WTC11 (cell line): ENCODE results near the gene CHEK2. TPM values are rescaled to one million over a fixed set of nuclear protein-coding genes. Genes with fewer than 3 reads are reported as not detected.

Experiments
- ATAC-seq: fragments of 200-7000 bp; cut with Tn5 transposase; 2 replicates; pipeline ENCODE4 v1.10.0; 2021; ENCODE audit warnings: mild to moderate bottlenecking, moderate library complexity
- CTCF ChIA-PET: fragments of 300-600 bp; sonication (Branson Sonifier 250); formaldehyde crosslinking; loops from one replicate; lab custom pipeline; 2021; ENCODE audit warnings: antibody characterized with exemption; lab: Charles Lee
- POLR2A ChIA-PET: fragments of 350-600 bp; sonication (Branson Sonifier 250); formaldehyde crosslinking; loops from one replicate; lab custom pipeline; 2021; ENCODE audit warnings: antibody characterized with exemption; lab: Charles Lee
- DNase-seq: peaks from one replicate; pipeline ENCODE4 v3.0.0; 2021; ENCODE audit warnings: low spot score
- H3K27ac Mint-ChIP-seq: 2 replicates; pipeline ENCODE4 v1.8.0; 2021; ENCODE audit warnings: mixed read lengths
- H3K27me3 Mint-ChIP-seq: 2 replicates; pipeline ENCODE4 v1.8.0; 2021; ENCODE audit warnings: low read depth, mild to moderate bottlenecking, moderate library complexity, mixed read lengths
- H3K36me3 Mint-ChIP-seq: 2 replicates; pipeline ENCODE4 v1.8.0; 2021; ENCODE audit warnings: mixed read lengths
- H3K4me1 Mint-ChIP-seq: 2 replicates; pipeline ENCODE4 v1.8.0; 2022; ENCODE audit warnings: mixed read lengths
- H3K4me3 Mint-ChIP-seq: 2 replicates; pipeline ENCODE4 v1.8.0; 2021; ENCODE audit warnings: mild to moderate bottlenecking, moderate library complexity, mixed read lengths
- H3K9me3 Mint-ChIP-seq: 2 replicates; pipeline ENCODE4 v1.8.0; 2021; ENCODE audit warnings: mixed read lengths
- CBFB ChIP-seq: sonication (generic); formaldehyde crosslinking; IDR thresholded peaks from 2 replicates; pipeline ENCODE4 v1.8.1; 2022; ENCODE audit warnings: mild to moderate bottlenecking, low read depth, missing genetic modification reagents
- CREM ChIP-seq: sonication (generic); formaldehyde crosslinking; IDR thresholded peaks from 2 replicates; pipeline ENCODE4 v1.8.1; 2022; ENCODE audit warnings: mild to moderate bottlenecking, missing genetic modification reagents, moderate library complexity
- FOXK1 ChIP-seq: sonication (generic); formaldehyde crosslinking; IDR thresholded peaks from 2 replicates; pipeline ENCODE4 v1.8.0; 2022; ENCODE audit warnings: mild to moderate bottlenecking, moderate library complexity, missing genetic modification reagents
- FOXP1 ChIP-seq: sonication (generic); formaldehyde crosslinking; IDR thresholded peaks from 2 replicates; pipeline ENCODE4 v1.8.0; 2022; ENCODE audit warnings: missing genetic modification reagents, mild to moderate bottlenecking, moderate library complexity, borderline replicate concordance
- HMGA2 ChIP-seq: fragments of 250-450 bp; sonication (Bioruptor Pico); IDR thresholded peaks from 2 replicates; pipeline ENCODE4 v1.4.0; 2021; ENCODE audit warnings: mild to moderate bottlenecking, moderate library complexity
- IRF2 ChIP-seq: sonication (generic); formaldehyde crosslinking; IDR thresholded peaks from 2 replicates; pipeline ENCODE4 v1.8.0; 2022; ENCODE audit warnings: low read depth, missing genetic modification reagents, borderline replicate concordance
- KAT7 ChIP-seq: sonication (generic); formaldehyde crosslinking; IDR thresholded peaks from 2 replicates; pipeline ENCODE4 v1.8.1; 2023; ENCODE audit warnings: missing genetic modification reagents, mild to moderate bottlenecking, borderline replicate concordance
- MXD4 ChIP-seq: fragments of 250-450 bp; sonication (Bioruptor Pico); IDR thresholded peaks from 2 replicates; pipeline ENCODE4 v1.8.0; 2021; ENCODE audit warnings: mild to moderate bottlenecking, moderate library complexity, borderline replicate concordance
- NR1H2 ChIP-seq: sonication (generic); formaldehyde crosslinking; IDR thresholded peaks from 2 replicates; pipeline ENCODE4 v1.9.0; 2021; ENCODE audit warnings: mild to moderate bottlenecking, moderate library complexity, missing genetic modification reagents
- NR2C2 ChIP-seq: sonication (generic); formaldehyde crosslinking; IDR thresholded peaks from 2 replicates; pipeline ENCODE4 v1.8.0; 2022; ENCODE audit warnings: mild to moderate bottlenecking, missing genetic modification reagents
- NR3C1 ChIP-seq: sonication (generic); formaldehyde crosslinking; conservative IDR thresholded peaks from 2 replicates; pipeline ENCODE4 v1.8.1; 2023; ENCODE audit warnings: low read depth, mild to moderate bottlenecking, missing genetic modification reagents
- OVOL2 ChIP-seq: fragments of 250-450 bp; sonication (Bioruptor Pico); IDR thresholded peaks from 2 replicates; pipeline ENCODE4 v1.9.0; 2021; ENCODE audit warnings: mild to moderate bottlenecking, borderline replicate concordance
- SMAD3 ChIP-seq: sonication (generic); formaldehyde crosslinking; IDR thresholded peaks from 2 replicates; pipeline ENCODE4 v1.8.0; 2022; ENCODE audit warnings: missing genetic modification reagents, mild to moderate bottlenecking, borderline replicate concordance
- USF2 ChIP-seq: sonication (generic); formaldehyde crosslinking; IDR thresholded peaks from 2 replicates; pipeline ENCODE4 v1.8.1; 2023; ENCODE audit warnings: mild to moderate bottlenecking, missing genetic modification reagents, moderate library complexity
- ZMAT4 ChIP-seq: fragments of 250-450 bp; sonication (Bioruptor Pico); IDR thresholded peaks from 2 replicates; pipeline ENCODE4 v1.9.0; 2021; ENCODE audit warnings: mild to moderate bottlenecking
- ZNF138 ChIP-seq: sonication (generic); formaldehyde crosslinking; conservative IDR thresholded peaks from 2 replicates; pipeline ENCODE4 v1.8.1; 2022; ENCODE audit warnings: mild to moderate bottlenecking, moderate library complexity, missing genetic modification reagents
- ZNF232 ChIP-seq: sonication (generic); formaldehyde crosslinking; IDR thresholded peaks from 2 replicates; pipeline ENCODE4 v1.8.0; 2022; ENCODE audit warnings: mild to moderate bottlenecking, missing genetic modification reagents
- ZNF512 ChIP-seq: sonication (generic); formaldehyde crosslinking; IDR thresholded peaks from 2 replicates; pipeline ENCODE4 v1.8.1; 2022; ENCODE audit warnings: missing genetic modification reagents, borderline replicate concordance
- ZSCAN18 ChIP-seq: fragments of 250-450 bp; sonication (Bioruptor Pico); IDR thresholded peaks from 2 replicates; pipeline ENCODE4 v2.1.2; 2022; ENCODE audit warnings: mild to moderate bottlenecking, moderate library complexity
- total RNA-seq: library from RNA; stranded (reverse); gene quantifications from 3 replicates; pipeline ENCODE4 v1.2.3, GENCODE V29; 2021
- TF ChIP-seq, protein P1 (sequence below): sonication (generic); formaldehyde crosslinking; IDR thresholded peaks from 2 replicates; pipeline ENCODE4 v1.8.1; 2023; ENCODE audit warnings: mild to moderate bottlenecking, missing genetic modification reagents
- TF ChIP-seq, protein P2 (sequence below): sonication (generic); formaldehyde crosslinking; IDR thresholded peaks from 2 replicates; pipeline ENCODE4 v1.8.0; 2022; ENCODE audit warnings: missing genetic modification reagents
- TF ChIP-seq, protein P3 (sequence below): sonication (generic); formaldehyde crosslinking; IDR thresholded peaks from 2 replicates; pipeline ENCODE4 v1.8.1; 2023; ENCODE audit warnings: mild to moderate bottlenecking, moderate library complexity, missing genetic modification reagents

The CHEK2 gene
- total RNA-seq, 1 experiment from 2014 or later: 124 TPM

DNA sequence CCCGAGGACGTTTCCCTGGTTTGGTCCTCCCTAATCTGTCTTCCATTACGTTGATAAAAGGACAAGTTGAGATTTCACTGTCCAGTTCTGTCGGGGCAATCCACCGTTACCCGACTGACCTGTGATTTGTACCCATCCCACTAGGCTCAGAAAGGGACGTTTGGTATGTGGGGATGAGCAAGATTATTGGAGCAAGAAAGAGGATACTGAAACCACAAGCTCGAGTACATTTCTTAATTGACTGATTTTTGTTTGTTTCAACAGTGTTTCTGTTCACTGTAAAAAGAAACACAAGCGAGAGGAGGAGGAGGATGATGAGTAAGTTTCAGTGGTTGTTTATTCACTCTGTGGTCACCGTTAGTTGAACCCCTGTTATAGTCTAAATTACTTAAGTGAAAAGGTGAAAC, 31.8 kb upstream of the CHEK2 start (continued):
- no peak for TF ChIP-seq NR3C1 (CRISPR knock-in tag)
- no peak for TF ChIP-seq ZSCAN18 (CRISPR knock-in tag)
- TF ChIP-seq KAT7: no peak

- CTCF ChIA-PET: interaction anchor here (0.6 to 1.3 kb wide), 6 partner anchors 12 to 520 kb away, joined by 3 to 4 read pairs (median 3); partner anchors contain the start of gene CHEK2
- TF ChIP-seq, protein P1, sequence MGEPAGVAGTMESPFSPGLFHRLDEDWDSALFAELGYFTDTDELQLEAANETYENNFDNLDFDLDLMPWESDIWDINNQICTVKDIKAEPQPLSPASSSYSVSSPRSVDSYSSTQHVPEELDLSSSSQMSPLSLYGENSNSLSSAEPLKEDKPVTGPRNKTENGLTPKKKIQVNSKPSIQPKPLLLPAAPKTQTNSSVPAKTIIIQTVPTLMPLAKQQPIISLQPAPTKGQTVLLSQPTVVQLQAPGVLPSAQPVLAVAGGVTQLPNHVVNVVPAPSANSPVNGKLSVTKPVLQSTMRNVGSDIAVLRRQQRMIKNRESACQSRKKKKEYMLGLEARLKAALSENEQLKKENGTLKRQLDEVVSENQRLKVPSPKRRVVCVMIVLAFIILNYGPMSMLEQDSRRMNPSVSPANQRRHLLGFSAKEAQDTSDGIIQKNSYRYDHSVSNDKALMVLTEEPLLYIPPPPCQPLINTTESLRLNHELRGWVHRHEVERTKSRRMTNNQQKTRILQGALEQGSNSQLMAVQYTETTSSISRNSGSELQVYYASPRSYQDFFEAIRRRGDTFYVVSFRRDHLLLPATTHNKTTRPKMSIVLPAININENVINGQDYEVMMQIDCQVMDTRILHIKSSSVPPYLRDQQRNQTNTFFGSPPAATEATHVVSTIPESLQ (CRISPR knock-in tag): no peak
- peak; percentile 65; the same call in 1 of the 2 replicates for TF ChIP-seq FOXP1
- TF ChIP-seq ZNF512 (CRISPR knock-in tag): no peak
- no peak for TF ChIP-seq HMGA2
- no peak for TF ChIP-seq IRF2
- peak; percentile 97 for TF ChIP-seq FOXK1 (CRISPR knock-in tag)
- TF ChIP-seq ZMAT4 (CRISPR knock-in tag): no peak
- no peak for TF ChIP-seq OVOL2
- TF ChIP-seq NR1H2 (CRISPR knock-in tag): no peak
- no peak for TF ChIP-seq NR2C2 (CRISPR knock-in tag)
- TF ChIP-seq, protein P2, sequence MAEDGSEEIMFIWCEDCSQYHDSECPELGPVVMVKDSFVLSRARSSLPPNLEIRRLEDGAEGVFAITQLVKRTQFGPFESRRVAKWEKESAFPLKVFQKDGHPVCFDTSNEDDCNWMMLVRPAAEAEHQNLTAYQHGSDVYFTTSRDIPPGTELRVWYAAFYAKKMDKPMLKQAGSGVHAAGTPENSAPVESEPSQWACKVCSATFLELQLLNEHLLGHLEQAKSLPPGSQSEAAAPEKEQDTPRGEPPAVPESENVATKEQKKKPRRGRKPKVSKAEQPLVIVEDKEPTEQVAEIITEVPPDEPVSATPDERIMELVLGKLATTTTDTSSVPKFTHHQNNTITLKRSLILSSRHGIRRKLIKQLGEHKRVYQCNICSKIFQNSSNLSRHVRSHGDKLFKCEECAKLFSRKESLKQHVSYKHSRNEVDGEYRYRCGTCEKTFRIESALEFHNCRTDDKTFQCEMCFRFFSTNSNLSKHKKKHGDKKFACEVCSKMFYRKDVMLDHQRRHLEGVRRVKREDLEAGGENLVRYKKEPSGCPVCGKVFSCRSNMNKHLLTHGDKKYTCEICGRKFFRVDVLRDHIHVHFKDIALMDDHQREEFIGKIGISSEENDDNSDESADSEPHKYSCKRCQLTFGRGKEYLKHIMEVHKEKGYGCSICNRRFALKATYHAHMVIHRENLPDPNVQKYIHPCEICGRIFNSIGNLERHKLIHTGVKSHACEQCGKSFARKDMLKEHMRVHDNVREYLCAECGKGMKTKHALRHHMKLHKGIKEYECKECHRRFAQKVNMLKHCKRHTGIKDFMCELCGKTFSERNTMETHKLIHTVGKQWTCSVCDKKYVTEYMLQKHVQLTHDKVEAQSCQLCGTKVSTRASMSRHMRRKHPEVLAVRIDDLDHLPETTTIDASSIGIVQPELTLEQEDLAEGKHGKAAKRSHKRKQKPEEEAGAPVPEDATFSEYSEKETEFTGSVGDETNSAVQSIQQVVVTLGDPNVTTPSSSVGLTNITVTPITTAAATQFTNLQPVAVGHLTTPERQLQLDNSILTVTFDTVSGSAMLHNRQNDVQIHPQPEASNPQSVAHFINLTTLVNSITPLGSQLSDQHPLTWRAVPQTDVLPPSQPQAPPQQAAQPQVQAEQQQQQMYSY: no peak
- no peak; the same call in 1 of the 2 replicates for TF ChIP-seq USF2 (CRISPR knock-in tag)
- TF ChIP-seq CREM (CRISPR knock-in tag): peak; percentile 74
- TF ChIP-seq, protein P3, sequence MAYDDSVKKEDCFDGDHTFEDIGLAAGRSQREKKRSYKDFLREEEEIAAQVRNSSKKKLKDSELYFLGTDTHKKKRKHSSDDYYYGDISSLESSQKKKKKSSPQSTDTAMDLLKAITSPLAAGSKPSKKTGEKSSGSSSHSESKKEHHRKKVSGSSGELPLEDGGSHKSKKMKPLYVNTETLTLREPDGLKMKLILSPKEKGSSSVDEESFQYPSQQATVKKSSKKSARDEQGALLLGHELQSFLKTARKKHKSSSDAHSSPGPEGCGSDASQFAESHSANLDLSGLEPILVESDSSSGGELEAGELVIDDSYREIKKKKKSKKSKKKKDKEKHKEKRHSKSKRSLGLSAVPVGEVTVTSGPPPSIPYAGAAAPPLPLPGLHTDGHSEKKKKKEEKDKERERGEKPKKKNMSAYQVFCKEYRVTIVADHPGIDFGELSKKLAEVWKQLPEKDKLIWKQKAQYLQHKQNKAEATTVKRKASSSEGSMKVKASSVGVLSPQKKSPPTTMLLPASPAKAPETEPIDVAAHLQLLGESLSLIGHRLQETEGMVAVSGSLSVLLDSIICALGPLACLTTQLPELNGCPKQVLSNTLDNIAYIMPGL (CRISPR knock-in tag): no peak
- TF ChIP-seq ZNF232 (CRISPR knock-in tag): peak; percentile 78; the same call in 1 of the 2 replicates
- TF ChIP-seq MXD4 (CRISPR knock-in tag): no peak
- peak; percentile 44; the same call in 1 of the 2 replicates for TF ChIP-seq SMAD3 (CRISPR knock-in tag)
- no peak for TF ChIP-seq ZNF138 (CRISPR knock-in tag)
- no peak for TF ChIP-seq CBFB (CRISPR knock-in tag)
- no peak for TF ChIP-seq NR3C1 (CRISPR knock-in tag)
These were observed 31.2 kb upstream of the CHEK2 start, which contains the start of gene CCDC117 for GRCh38 chr22:28772633-28773460. TSS of gene CCDC117 (plus strand) at chr22:28772695. CDS start at chr22:28772850, 155 bp downstream.

More at GRCh38 chr22:28772633-28773460, 31.2 kb upstream of the CHEK2 start, which contains the start of gene CCDC117:
- Mint-ChIP-seq H3K4me1 (peaks cover 13% of the 10 kb centered on the region), H3K4me3 (peak within 1 kb of the TSS; percentile 95), H3K27me3 (no peaks in the 10 kb centered on the region), H3K27ac (peak within 1 kb of the TSS; percentile 96), H3K9me3 (peaks cover 14% of the 10 kb centered on the region), H3K36me3 (peaks cover 30% of the 10 kb centered on the region)
- ATAC-seq (peak; percentile 90), DNase-seq (peak; percentile 94)
- POLR2A ChIA-PET: interaction anchor here (0.8 to 1.6 kb wide), 4 partner anchors 12 to 153 kb away, joined by 3 to 13 read pairs (median 4); partner anchors contain the start of genes CHEK2, HSCB and XBP1
